Upper lobe of right lung (tissue), 1 donor: ENCODE data around the gene ZP3. TPM values are rescaled to one million over a fixed set of nuclear protein-coding genes. Genes with fewer than 3 reads are reported as not detected.
"Not testable (repeated sequence)": the region's sequence is repeated elsewhere in the genome, so short reads cannot be mapped to it uniquely, and the experiment has no call there.

Experiments
- ATAC-seq: fragments of 200-7000 bp; cut with Tn5 transposase; one replicate; pipeline ENCODE4 v1.9.1; 2020; ENCODE audit warnings: mild to moderate bottlenecking, moderate library complexity
- DNase-seq: peaks from one replicate; pipeline ENCODE4 v3.0.0-alpha.2; 2020
- H3K27ac ChIP-seq: fragments of 200-600 bp; one replicate; pipeline ENCODE4 v1.8.0; 2022
- H3K27me3 ChIP-seq: fragments of 200-600 bp; one replicate; pipeline ENCODE4 v1.8.0; 2022; ENCODE audit warnings: mild to moderate bottlenecking
- H3K36me3 ChIP-seq: fragments of 200-600 bp; one replicate; pipeline ENCODE4 v1.8.0; 2022
- H3K4me1 ChIP-seq: fragments of 200-600 bp; one replicate; pipeline ENCODE4 v1.8.0; 2022
- H3K4me3 ChIP-seq: fragments of 200-600 bp; one replicate; pipeline ENCODE4 v1.8.0; 2022; ENCODE audit warnings: mild to moderate bottlenecking
- H3K9me3 ChIP-seq: fragments of 200-600 bp; one replicate; pipeline ENCODE4 v1.8.0; 2022
- intact Hi-C: fragments of 100-400 bp; cut with DNase I; formaldehyde crosslinking; loops from one replicate; pipeline ENCODE4 v1.11.0; 2022
- total RNA-seq: library from RNA; stranded (reverse); fragmentation: NEBNext Ultra II Directional; extraction: Animal tissue kit (Norgen Biotek cat#: 25700); gene quantifications from one replicate; pipeline ENCODE4 v1.2.1, GENCODE V29; 2021
- TF ChIP-seq, protein P1 (sequence below): fragments of 200-600 bp; IDR thresholded peaks from one replicate; pipeline ENCODE4 v1.8.0; 2022; ENCODE audit warnings: antibody characterized with exemption
- donor health status: DM: no; HTN: yes; CAD: no; lungs with severe emphysema.

Gene ZP3
- total RNA-seq, 1 donor from 2014 or later: 0.84 TPM

GRCh38 chr7:76423666-76424412, 911 bp upstream of the ZP3 start:
- Histone ChIP-seq H3K9me3 (no peaks in the 10 kb centered on the region), H3K4me1 (peaks cover 4% of the 10 kb centered on the region), H3K4me3 (no peak overlapping the region), H3K27me3 (no peaks in the 10 kb centered on the region), H3K36me3 (no peaks in the 10 kb centered on the region), H3K27ac (no peak overlapping the region)
- no peak for ATAC-seq
- intact Hi-C loops: no loop called here
- no peak for DNase-seq
- TF ChIP-seq, protein P1, sequence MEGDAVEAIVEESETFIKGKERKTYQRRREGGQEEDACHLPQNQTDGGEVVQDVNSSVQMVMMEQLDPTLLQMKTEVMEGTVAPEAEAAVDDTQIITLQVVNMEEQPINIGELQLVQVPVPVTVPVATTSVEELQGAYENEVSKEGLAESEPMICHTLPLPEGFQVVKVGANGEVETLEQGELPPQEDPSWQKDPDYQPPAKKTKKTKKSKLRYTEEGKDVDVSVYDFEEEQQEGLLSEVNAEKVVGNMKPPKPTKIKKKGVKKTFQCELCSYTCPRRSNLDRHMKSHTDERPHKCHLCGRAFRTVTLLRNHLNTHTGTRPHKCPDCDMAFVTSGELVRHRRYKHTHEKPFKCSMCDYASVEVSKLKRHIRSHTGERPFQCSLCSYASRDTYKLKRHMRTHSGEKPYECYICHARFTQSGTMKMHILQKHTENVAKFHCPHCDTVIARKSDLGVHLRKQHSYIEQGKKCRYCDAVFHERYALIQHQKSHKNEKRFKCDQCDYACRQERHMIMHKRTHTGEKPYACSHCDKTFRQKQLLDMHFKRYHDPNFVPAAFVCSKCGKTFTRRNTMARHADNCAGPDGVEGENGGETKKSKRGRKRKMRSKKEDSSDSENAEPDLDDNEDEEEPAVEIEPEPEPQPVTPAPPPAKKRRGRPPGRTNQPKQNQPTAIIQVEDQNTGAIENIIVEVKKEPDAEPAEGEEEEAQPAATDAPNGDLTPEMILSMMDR: no peak

DNA sequence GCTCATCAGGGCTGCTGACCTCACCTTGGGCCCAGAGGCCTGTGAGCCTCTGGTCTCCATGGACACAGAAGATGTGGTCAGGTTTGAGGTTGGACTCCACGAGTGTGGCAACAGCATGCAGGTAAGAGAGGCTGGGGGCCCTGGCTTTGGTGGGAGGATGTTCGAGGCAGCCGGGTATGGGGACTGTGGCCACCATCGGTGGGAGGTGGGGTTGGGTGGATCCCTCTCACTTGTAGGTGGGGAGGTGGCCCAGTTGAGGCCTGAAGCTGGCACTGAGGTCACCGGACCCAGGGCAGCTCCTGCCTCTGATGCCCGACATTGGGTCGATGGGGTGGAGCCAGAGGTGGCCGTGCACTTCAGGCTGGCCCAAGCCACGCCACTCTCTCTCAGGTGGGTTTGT, 406 bp downstream of the ZP3 start:
- H3K27me3 ChIP-seq: no peaks in the 10 kb centered on the region
- ATAC-seq: no peak
- TF ChIP-seq, protein P1: no peak
- H3K9me3 ChIP-seq: no peaks in the 10 kb centered on the region
- no peak for DNase-seq
- H3K27ac ChIP-seq: no peak overlapping the region
- H3K4me1 ChIP-seq: peaks cover 4% of the 10 kb centered on the region
- no peak overlapping the region for H3K4me3 ChIP-seq
- intact Hi-C loops: no loop called here
- H3K36me3 ChIP-seq: no peaks in the 10 kb centered on the region

DNA sequence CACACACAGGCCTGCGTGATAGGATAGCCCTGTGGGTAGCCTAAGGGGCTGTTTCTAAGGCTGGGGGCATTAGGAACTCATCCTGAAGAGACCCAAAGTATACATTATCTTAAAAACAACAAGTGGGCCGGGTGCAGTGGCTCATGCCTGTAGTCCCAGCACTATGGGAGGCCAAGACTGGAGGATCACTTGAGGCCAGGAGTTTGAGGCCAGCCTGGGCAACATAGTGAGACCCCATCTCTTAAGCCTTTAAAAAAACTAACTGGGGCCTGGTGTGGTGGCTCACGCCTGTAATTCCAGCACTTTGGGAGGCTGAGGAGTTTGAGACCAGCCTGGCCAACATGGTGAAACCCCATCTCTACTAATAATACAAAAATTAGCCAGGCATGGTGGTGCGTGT, 808 bp downstream of the ZP3 start:
- H3K4me3 ChIP-seq, H3K36me3 ChIP-seq, H3K27me3 ChIP-seq, H3K9me3 ChIP-seq, H3K27ac ChIP-seq, H3K4me1 ChIP-seq, intact Hi-C loops, DNase-seq, ATAC-seq: not testable (repeated sequence)

DNA sequence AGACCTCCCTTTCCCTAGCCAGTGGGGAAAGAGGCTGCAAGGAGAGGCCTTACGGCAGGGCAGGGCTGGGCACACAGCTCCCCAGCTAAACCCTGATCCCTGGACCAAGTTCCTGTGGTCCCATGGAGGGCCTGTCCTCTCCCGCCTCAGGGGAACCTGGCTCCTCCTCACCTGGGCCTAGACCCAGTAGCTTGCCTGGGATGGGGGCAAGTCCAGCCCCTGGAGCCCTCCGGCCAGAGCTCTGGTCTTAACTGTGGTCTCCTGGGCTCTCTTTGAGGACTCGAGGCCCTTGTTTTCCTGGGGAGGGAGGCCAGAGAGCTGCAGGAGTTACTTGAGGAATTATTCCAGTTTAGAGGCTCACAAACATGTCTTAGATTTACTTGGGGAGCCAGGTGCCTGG, 1.5 kb downstream of the ZP3 start:
- H3K27me3 ChIP-seq: no peaks in the 10 kb centered on the region
- no peaks in the 10 kb centered on the region for H3K9me3 ChIP-seq
- no peaks in the 10 kb centered on the region for H3K36me3 ChIP-seq
- intact Hi-C loops: no loop called here
- peaks cover 4% of the 10 kb centered on the region for H3K4me1 ChIP-seq
- DNase-seq: no peak
- no peak overlapping the region for H3K4me3 ChIP-seq
- H3K27ac ChIP-seq: no peak overlapping the region
- TF ChIP-seq, protein P1: no peak
- no peak for ATAC-seq

DNA sequence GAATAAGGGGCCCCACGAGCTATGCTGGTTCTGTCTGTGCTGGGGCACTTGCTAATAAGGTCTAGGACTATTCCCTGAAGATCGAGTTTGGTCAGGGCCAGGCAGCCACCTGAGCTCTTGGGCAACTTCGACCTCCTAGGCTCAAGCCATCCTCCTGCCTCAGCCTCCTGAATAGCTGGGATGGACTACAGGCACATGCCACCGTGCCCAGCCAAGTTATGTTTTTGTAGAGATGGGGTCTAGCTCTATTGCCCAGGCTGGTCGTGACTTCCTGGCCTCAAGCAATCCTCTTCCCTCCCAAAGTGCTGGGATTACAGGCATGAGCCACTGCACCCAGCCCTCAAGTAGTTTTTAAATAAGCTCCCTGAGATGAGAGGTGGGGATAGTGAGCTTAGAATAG, 2.9 kb downstream of the ZP3 start:
- DNase-seq: no peak
- H3K4me1 ChIP-seq: peaks cover 4% of the 10 kb centered on the region

GRCh38 chr7:76428149-76428823, 3.5 kb downstream of the ZP3 start:
- Histone ChIP-seq H3K4me3 (no peak overlapping the region), H3K27me3 (no peaks in the 10 kb centered on the region), H3K4me1 (peaks cover 4% of the 10 kb centered on the region), H3K36me3 (no peaks in the 10 kb centered on the region), H3K27ac (no peak overlapping the region), H3K9me3 (no peaks in the 10 kb centered on the region)
- ATAC-seq (no peak), DNase-seq (no peak)
- intact Hi-C loops: no loop called here
- TF ChIP-seq, protein P1: no peak

More for the DNA sequence above, 2.9 kb downstream of the ZP3 start:
- TF ChIP-seq, protein P1: no peak
- Histone ChIP-seq H3K9me3 (no peaks in the 10 kb centered on the region), H3K27ac (no peak overlapping the region), H3K4me3 (no peak overlapping the region), H3K27me3 (no peaks in the 10 kb centered on the region), H3K36me3 (no peaks in the 10 kb centered on the region)
- intact Hi-C loops: no loop called here
- ATAC-seq: no peak
